ENCODE results near the gene ADAMTSL1.

GRCh38 chr9:18665947-18666346 lies 192.0 kb downstream of the ADAMTSL1 start:
- TF ChIP-seq, protein P1, sequence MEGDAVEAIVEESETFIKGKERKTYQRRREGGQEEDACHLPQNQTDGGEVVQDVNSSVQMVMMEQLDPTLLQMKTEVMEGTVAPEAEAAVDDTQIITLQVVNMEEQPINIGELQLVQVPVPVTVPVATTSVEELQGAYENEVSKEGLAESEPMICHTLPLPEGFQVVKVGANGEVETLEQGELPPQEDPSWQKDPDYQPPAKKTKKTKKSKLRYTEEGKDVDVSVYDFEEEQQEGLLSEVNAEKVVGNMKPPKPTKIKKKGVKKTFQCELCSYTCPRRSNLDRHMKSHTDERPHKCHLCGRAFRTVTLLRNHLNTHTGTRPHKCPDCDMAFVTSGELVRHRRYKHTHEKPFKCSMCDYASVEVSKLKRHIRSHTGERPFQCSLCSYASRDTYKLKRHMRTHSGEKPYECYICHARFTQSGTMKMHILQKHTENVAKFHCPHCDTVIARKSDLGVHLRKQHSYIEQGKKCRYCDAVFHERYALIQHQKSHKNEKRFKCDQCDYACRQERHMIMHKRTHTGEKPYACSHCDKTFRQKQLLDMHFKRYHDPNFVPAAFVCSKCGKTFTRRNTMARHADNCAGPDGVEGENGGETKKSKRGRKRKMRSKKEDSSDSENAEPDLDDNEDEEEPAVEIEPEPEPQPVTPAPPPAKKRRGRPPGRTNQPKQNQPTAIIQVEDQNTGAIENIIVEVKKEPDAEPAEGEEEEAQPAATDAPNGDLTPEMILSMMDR (conservative IDR thresholded peaks at IDR 0.05; ENCODE audit: low read length) = no peak
- no peak for TF ChIP-seq EZH2phosphoT487 (IDR thresholded peaks at IDR 0.05; ENCODE audit: borderline replicate concordance, low read depth, low read length)
